Right atrium auricular region (tissue), 2 donors: ENCODE measurements around the gene SCN7A. TPM values are rescaled to one million over a fixed set of nuclear protein-coding genes. Genes with fewer than 3 reads are reported as not detected.
A peak's percentile ranks its signal among the peaks of the same experiment; 100 is the strongest.
"Not testable (repeated sequence)": the region's sequence is repeated elsewhere in the genome, so short reads cannot be mapped to it uniquely, and the experiment has no call there.

Experiments used
- DNase-seq: peaks from one replicate; pipeline ENCODE4 v3.0.0-alpha.2; 2019; ENCODE audit warnings: low spot score
- H3K27ac ChIP-seq, 2 donors: fragments of 200-600 bp; sonication (generic); 1 replicate in 1 of 2; 2 replicates in 1 of 2; pipeline ENCODE4 v1.5.1; 2016 to 2019
- H3K27me3 ChIP-seq, 2 donors: fragments of 200-600 bp; sonication (generic); one replicate each; pipeline versions ENCODE4 v1.5.1 to v1.6.0; 2017 to 2019
- H3K36me3 ChIP-seq: fragments of 200-600 bp; sonication (generic); one replicate; pipeline ENCODE4 v1.5.1; 2016
- H3K4me1 ChIP-seq, 2 donors: fragments of 200-600 bp; sonication (generic); one replicate each; pipeline versions ENCODE4 v1.5.1 to v1.6.0; 2017 to 2019
- H3K4me3 ChIP-seq, 2 donors: fragments of 200-600 bp; sonication (generic); 1 replicate in 1 of 2; 2 replicates in 1 of 2; pipeline ENCODE4 v1.5.1; 2017 to 2019; ENCODE audit warnings: mild to moderate bottlenecking in 1 of 2, moderate library complexity in 1 of 2
- H3K9me3 ChIP-seq, 2 donors: fragments of 200-600 bp; sonication (generic); one replicate each; pipeline ENCODE4 v1.5.1; 2019
- total RNA-seq, 2 donors: library from RNA; depleted of rRNA; stranded (reverse); fragments of >200 nt; gene quantifications; one replicate each; pipeline ENCODE4 v1.1.0, GENCODE V29; 2016
- TF ChIP-seq, protein P1 (sequence below), 2 donors: fragments of 200-600 bp; sonication (generic); IDR thresholded peaks; one replicate each; pipeline ENCODE4 v1.5.1; 2019; ENCODE audit warnings: antibody characterized with exemption in 2 of 2

SCN7A gene
- total RNA-seq, 2 donors from 2014 or later = 6.2 to 30.6 TPM

DNA sequence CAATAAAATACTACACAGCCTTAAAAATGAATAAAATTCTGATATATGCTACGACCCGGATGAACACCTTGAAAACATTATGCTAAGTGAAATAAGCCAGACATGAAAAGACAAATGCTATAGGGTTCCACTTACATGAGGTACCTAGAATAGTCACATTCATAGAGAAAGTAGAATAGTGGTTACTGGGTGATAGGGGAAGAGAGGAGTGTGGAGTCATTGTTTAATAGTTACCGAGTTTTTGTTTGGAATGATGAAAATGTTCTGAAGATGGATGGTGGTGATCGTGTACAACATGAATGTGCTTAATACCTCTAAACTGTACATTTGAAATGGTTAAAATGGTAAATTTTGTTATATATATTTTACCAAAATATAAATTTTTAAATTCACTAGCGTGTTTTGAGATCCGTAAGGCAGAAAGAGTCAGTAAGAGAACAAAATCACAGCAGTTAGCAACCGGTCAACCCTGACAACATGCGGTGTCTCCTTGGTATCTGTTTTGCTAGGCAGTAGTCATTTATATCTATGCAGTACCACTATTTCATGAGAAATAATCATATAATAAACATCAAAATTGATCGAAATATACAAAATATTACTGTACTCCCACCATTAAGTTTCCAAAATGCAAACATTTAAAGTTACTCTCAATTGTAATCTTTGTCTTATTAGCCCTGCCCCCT, 129.4 kb downstream of the SCN7A start:
- Histone ChIP-seq H3K9me3 (no peaks in the 10 kb centered on the region), H3K4me3 (no peak overlapping the region), H3K4me1 (no peaks in the 10 kb centered on the region), H3K27ac (no peak overlapping the region), H3K36me3 (no peaks in the 10 kb centered on the region), H3K27me3 (no peaks in the 10 kb centered on the region)
- TF ChIP-seq, protein P1, sequence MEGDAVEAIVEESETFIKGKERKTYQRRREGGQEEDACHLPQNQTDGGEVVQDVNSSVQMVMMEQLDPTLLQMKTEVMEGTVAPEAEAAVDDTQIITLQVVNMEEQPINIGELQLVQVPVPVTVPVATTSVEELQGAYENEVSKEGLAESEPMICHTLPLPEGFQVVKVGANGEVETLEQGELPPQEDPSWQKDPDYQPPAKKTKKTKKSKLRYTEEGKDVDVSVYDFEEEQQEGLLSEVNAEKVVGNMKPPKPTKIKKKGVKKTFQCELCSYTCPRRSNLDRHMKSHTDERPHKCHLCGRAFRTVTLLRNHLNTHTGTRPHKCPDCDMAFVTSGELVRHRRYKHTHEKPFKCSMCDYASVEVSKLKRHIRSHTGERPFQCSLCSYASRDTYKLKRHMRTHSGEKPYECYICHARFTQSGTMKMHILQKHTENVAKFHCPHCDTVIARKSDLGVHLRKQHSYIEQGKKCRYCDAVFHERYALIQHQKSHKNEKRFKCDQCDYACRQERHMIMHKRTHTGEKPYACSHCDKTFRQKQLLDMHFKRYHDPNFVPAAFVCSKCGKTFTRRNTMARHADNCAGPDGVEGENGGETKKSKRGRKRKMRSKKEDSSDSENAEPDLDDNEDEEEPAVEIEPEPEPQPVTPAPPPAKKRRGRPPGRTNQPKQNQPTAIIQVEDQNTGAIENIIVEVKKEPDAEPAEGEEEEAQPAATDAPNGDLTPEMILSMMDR (IDR thresholded peaks at IDR 0.05) = no peak
- DNase-seq = no peak

DNA sequence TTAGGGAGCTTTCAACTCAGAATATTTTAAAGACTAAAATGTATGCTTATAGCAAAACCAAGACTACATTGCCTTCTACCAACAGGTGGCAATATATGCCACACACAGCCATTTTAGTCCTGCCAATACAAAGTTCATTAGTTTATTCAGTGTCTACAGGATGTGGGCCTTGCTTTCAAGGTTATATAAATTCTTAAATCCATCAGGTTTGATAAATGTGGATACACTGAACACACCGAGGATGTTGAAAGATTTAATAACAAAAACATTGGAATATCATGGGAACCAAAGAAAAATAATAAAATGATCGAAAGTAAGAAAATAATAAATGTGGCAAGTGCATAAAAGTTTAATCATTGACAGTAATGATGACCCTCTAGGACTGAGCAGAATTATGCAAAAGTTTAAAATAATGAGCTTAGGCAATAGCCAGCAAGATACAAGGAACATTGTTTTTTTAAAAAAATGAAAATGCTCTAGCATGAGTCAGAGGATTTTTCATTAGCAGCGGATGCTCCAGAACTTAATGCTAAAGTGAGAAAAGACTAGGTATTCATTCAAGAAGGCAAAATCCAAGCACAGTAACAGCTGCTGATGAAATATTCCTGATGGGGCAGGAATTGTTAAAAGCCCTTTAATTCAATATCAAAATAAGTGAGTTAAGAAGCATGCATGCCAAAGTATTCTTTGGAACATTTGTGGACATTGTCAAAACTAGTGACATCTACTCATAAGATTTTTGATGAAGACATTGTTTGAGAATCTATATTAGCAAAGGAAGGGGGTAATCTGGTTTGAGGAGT, 132.5 kb downstream of the SCN7A start:
- Histone ChIP-seq H3K9me3 (no peaks in the 10 kb centered on the region), H3K4me3 (no peak overlapping the region), H3K4me1 (no peaks in the 10 kb centered on the region), H3K27ac (no peak overlapping the region), H3K27me3 (no peaks in the 10 kb centered on the region), H3K36me3 (no peaks in the 10 kb centered on the region)
- no peak for DNase-seq
- TF ChIP-seq, protein P1 (IDR thresholded peaks at IDR 0.05) = peak in 1 of 2 donors; percentile 47

DNA sequence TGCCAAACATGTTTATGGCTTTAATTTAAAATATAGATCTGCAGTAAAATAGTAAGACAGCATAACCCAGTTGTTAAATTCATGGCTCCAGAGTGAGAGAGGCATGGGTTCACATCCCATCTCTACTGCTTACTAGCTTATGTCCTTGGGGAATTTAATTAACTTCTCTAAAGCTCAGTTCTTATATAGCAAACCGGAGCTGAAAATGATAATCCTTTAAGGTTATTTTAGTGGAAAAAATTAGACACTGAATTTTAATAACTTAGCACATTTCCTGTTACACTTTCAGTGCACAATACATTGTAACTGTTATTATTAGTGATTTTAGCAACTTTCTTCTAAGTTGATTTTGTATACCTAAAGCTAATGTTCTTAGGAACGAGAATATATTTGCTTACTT, 133.1 kb downstream of the SCN7A start:
- no peak for DNase-seq
- no peaks in the 10 kb centered on the region for H3K36me3 ChIP-seq
- TF ChIP-seq, protein P1 (IDR thresholded peaks at IDR 0.05) = no peak
- H3K4me3 ChIP-seq = no peak overlapping the region
- H3K4me1 ChIP-seq = no peaks in the 10 kb centered on the region
- H3K9me3 ChIP-seq = no peaks in the 10 kb centered on the region
- no peak overlapping the region for H3K27ac ChIP-seq
- no peaks in the 10 kb centered on the region for H3K27me3 ChIP-seq

DNA sequence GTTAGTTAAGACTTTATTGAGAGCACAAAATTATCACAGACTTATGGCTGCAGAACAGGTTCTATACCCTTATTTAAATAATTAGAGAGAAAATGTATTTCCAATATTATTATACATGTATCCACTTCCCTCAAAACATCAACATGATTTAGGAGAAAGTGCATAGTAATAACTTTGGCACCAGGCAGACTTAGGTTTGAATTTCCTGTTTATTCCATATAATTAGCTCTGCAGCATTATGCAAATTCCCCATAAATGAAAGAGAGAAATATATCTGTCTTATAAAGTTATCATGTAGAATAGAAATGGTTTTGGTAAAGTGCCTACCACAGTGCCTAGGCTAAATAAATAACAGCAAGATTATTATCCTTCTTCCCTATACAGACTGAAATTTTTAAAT, 133.6 kb downstream of the SCN7A start:
- Histone ChIP-seq H3K27ac (no peak overlapping the region), H3K4me3 (no peak overlapping the region), H3K4me1 (no peaks in the 10 kb centered on the region), H3K36me3 (no peaks in the 10 kb centered on the region), H3K9me3 (no peaks in the 10 kb centered on the region), H3K27me3 (no peaks in the 10 kb centered on the region)
- TF ChIP-seq, protein P1 (IDR thresholded peaks at IDR 0.05) = no peak
- DNase-seq = no peak

DNA sequence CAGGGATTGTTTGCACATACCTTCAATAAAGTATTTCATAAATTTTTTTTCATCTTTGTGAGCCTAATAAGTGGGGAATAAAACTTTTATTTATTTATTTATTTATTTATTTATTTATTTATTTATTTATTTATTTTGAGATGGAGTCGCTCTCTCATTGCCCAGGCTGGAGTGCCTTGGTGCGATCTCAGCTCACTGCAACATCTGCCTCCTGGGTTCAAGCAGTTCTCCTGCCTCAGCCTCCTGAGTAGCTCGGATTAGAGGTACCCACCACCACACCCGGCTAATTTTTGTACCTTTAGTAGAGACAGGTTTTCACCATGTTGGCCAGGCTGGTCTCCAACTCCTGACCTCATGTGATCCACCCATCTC, 136.1 kb downstream of the SCN7A start:
- not testable (repeated sequence) for H3K4me1 ChIP-seq, H3K9me3 ChIP-seq, H3K36me3 ChIP-seq, H3K27ac ChIP-seq, DNase-seq, H3K27me3 ChIP-seq, H3K4me3 ChIP-seq

DNA sequence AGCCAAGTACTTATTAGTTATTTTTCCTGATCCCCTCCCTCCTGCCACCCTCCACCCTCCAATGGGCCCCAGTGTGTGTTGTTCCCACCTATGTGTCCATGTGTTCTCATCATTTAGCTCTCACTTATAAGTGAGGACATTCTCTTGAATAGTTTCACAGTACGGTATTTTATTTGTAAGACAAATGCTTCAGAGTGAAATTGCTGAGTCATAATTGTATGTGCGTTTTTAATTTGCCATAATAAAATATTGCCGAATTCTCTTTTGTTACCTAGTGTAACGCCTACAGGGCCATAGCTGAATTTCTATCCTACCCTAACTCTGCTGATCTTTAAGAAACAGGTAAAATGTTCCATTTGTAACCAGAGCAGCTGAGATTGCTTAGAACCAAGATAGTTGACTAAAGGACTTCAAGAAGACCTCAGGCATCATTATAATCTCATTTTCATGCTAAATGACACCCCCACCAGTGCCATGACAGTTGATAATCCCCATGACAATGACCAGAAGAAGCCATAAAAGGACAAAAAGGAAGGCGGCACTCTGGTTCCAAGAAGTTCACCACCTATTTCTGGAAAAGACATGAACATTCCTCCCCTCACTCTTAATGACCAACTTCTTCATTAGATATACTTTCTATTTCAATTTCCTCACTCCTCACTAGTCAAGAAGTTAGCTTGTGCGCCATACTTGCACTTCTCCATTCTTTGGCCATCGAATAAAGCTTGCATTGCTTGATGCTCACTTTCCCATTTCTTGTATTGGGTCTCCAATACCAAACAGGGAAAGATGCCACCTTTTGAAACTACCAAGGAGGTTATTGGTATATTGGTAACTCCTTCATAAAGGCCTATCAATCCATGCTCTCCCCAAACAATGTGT, 136.7 kb downstream of the SCN7A start:
- no peaks in the 10 kb centered on the region for H3K36me3 ChIP-seq
- no peak overlapping the region for H3K27ac ChIP-seq
- no peak for DNase-seq
- H3K9me3 ChIP-seq = no peaks in the 10 kb centered on the region
- TF ChIP-seq, protein P1 (IDR thresholded peaks at IDR 0.05) = no peak
- H3K4me3 ChIP-seq = no peak overlapping the region
- H3K4me1 ChIP-seq = no peaks in the 10 kb centered on the region
- no peaks in the 10 kb centered on the region for H3K27me3 ChIP-seq
